Epithelial cell of esophagus (primary cell): ENCODE data around the gene IGFL1.
"Not testable (repeated sequence)": the region's sequence is repeated elsewhere in the genome, so short reads cannot be mapped to it uniquely, and the experiment has no call there.

Source experiments
- DNase-seq: peaks from one replicate; pipeline ENCODE4 v3.0.0; 2010; ENCODE audit warnings: low read depth
- H3K4me3 ChIP-seq: 2 replicates; pipeline ENCODE4 v1.5.1; 2011; ENCODE audit warnings: mild to moderate bottlenecking, low read length, control low read depth
- TF ChIP-seq, protein P1 (sequence below): IDR thresholded peaks from 2 replicates; pipeline ENCODE4 v1.5.1; 2011; ENCODE audit warnings: low read depth, mild to moderate bottlenecking, low read length, control low read depth, inconsistent platforms; ENCODE audit not compliant: insufficient read depth; ENCODE audit errors: missing control alignments

The IGFL1 gene

DNA sequence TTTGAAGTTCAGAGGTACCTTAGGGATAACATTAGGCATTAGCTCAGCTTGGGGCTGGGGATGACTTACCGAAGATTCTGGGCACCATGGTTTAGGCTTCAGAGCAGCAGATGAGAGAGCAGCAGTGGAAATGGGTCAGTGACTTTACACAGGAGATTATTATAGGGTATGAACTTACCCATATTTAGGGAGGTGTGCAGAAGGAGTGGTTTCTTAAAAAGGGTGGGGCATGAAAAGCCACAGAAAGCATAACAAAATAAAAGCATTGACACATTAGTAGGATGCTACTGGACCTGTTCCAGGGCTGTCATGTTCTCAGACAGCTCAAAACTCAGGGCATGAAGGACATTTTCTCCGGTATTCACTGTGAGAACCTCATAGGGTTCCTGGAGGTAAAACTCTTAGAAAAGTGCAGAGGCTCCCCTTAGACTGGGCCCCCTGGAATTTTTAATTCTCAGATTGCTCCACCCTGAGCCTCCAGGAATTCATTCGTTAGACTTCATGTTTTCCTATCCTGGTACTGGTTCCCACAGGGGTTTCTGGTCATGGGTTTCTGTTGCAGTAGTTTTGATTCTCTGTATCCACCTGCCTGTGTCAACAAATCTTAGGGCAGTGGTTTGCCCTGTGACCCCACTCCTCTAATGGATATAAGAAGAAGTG is 20.7 kb downstream of the IGFL1 start:
- H3K4me3 ChIP-seq, result no peak overlapping the region
- DNase-seq, result no peak
- TF ChIP-seq, protein P1, sequence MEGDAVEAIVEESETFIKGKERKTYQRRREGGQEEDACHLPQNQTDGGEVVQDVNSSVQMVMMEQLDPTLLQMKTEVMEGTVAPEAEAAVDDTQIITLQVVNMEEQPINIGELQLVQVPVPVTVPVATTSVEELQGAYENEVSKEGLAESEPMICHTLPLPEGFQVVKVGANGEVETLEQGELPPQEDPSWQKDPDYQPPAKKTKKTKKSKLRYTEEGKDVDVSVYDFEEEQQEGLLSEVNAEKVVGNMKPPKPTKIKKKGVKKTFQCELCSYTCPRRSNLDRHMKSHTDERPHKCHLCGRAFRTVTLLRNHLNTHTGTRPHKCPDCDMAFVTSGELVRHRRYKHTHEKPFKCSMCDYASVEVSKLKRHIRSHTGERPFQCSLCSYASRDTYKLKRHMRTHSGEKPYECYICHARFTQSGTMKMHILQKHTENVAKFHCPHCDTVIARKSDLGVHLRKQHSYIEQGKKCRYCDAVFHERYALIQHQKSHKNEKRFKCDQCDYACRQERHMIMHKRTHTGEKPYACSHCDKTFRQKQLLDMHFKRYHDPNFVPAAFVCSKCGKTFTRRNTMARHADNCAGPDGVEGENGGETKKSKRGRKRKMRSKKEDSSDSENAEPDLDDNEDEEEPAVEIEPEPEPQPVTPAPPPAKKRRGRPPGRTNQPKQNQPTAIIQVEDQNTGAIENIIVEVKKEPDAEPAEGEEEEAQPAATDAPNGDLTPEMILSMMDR, result no peak

DNA sequence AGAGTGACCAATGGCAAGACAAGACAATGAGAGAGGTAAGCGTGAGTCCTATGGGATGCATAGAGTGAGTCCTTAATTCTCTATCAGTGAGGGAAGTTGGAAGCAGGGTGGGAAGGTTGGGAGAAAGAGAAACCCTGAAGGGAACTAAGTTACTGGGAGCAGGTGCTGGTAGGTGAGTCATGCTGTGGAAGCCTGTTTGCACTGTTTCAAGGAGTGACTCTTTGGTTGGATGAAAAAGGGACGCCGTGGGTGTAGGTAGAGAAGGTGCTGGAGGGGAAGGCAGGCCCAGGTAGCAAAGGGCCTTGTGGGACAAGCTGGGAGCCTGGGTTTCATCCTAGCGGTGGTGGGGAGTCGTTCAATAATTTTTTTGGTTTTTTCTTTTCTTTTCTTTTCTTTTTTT is 21.9 kb downstream of the IGFL1 start:
- DNase-seq, result peak; percentile 85
- TF ChIP-seq, protein P1, result no peak
- no peak overlapping the region for H3K4me3 ChIP-seq

DNA sequence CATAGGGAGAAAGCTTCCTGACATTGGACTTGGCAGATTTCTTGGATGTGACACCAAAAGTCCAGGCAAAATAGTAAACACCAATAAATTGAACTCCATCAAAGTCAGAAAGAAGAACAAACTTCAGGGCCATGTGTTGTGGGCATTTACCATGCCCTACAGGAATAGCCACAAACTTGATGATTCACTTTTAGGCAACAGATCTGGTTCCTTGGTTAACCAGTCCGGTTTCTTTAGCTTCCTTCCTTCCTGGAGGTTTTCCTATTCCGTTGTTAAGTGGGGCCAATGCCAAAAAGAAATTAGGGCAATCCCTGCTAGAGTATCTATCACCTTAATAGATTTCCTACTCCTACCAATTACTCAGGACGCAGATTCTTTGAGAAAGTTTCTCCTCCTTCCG is 25.2 kb downstream of the IGFL1 start:
- DNase-seq, result peak; percentile 73
- TF ChIP-seq, protein P1, result no peak
- no peak overlapping the region for H3K4me3 ChIP-seq

DNA sequence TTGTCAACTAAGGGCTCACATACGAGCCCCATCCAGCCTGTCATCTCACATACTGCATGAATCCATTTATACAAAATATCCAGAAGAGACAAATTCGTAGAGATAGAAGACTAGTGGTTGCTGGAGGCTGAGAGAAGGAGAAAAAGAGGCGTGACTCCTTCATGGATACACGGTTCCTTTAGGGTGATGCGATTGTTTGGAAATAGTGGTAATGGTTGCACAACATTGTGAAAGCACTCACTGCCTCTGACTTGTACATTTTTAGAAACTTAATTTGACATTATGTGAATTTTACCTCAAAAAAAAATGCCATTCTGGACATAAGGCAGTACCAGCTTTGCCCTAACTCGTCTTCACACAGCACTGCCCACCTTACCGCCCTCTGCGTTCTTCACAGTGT is 27.3 kb downstream of the IGFL1 start:
- TF ChIP-seq, protein P1, result no peak
- peak; percentile 72 for DNase-seq
- no peak overlapping the region for H3K4me3 ChIP-seq

DNA sequence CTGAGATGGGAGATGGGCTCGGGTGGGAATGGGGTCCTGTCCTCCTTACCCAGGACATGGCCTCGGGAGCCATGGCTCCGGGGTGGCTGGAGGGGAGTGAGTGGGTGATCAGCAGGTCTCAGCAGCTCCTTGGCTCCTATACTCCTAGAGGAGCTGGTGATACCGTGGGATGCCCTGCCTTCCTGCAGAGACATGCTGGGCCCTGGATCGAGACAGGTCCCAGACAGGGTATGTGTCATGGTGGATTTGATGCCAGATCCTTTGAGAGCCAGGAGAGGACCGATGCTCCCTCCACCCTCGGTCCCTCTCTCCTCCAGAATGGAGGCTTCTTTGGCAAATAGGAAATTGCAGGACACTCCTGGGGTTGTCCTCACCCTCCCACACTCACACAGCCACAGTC is 32.0 kb downstream of the IGFL1 start:
- DNase-seq, result peak; percentile 55
- not testable (repeated sequence) for H3K4me3 ChIP-seq

DNA sequence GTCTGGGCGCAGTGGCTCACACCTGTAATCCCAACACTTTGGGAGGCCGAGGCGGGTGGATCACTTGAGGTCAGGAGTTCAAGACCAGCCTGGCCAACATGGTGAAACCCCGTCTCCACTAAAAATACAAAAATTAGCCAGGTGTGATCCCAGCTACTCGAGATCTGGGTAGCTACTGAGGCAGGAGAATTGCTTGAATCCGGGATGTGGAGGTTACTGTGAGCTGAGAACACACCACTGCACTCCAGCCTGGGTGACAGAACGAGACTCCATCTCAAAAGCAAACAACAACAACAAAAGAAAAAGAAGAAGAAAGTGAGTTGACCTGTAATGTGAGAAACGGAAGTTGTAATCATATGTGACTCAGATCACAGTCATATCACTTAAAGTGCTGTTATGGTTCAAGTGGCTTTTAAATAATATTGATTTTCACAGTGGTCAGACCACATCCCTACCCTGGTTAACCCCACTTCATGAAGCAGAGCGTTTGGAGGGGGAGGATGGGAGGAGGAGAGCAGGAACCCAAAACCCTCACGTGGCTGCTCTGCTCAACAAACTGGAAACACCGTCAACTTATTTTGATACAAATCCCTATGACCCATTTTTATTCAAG is 33.2 kb downstream of the IGFL1 start:
- DNase-seq, result peak; percentile 77
- H3K4me3 ChIP-seq, result not testable (repeated sequence)

DNA sequence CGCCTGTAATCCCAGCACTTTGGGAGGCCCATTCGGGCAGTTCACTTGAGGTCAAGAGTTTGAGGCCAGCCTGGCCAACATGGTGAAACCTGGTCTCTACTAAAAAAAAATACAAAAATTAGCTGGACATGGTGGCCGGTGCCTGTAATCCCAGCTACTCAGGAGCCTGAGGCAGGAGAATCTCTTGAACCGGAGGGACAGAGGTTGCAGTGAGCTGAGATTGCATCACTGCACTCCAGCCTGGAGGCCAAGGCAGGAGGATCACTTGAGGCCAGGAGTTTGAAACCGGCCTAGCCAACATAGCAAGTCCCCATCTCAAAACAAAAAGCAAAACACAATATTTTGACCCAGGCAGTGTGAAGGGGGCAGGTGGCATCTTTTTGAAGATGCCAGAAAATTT is 35.3 kb downstream of the IGFL1 start:
- not testable (repeated sequence) for H3K4me3 ChIP-seq, DNase-seq

DNA sequence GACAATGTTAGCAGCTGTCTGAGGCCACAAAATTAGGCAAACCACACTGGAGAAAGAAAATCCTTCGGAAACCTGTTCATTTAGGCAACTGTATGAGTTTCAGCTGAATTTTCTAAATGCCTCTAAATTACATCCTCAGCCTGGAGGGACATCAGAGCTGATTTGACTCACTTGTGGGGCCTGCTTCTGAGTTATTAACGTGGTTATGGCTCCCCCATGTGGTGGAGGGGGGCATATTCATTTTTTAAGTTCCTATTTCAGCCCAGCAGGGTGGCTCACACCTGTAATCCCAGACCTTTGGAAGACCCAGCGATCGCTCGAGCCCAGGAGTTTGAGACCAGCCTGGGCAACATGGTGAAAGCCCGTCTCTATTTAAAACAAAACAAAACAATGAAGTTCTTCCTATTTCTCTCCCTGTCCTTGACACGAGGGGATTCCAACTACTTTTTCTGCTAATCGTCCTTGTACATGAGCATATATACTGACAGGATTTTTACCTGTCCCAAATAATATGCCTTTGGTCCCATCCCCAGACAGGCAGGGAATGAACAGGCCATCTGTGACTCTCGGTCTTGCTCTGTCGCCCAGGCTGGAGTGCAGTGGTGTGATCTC is 35.8 kb downstream of the IGFL1 start:
- H3K4me3 ChIP-seq, result no peak overlapping the region
- TF ChIP-seq, protein P1, result peak; percentile 76
- peak; percentile 84 for DNase-seq
